MG63 (cell line): ENCODE results near the gene TF. TPM values are rescaled to one million over a fixed set of nuclear protein-coding genes. Genes with fewer than 3 reads are reported as not detected.

ENCODE experiments used
- DNase-seq: peaks from one replicate; pipeline ENCODE4 v3.0.0-alpha.2; 2020
- H3K27me3 ChIP-seq: fragments of 250-450 bp; sonication (Bioruptor Pico); 2 replicates; pipeline ENCODE4 v1.5.1; 2020; ENCODE audit warnings: mild to moderate bottlenecking, moderate library complexity
- H3K36me3 ChIP-seq: fragments of 250-450 bp; sonication (Bioruptor Pico); 2 replicates; pipeline ENCODE4 v1.5.1; 2020; ENCODE audit warnings: mild to moderate bottlenecking, moderate library complexity
- H3K4me3 ChIP-seq: fragments of 250-450 bp; sonication (Bioruptor Pico); 2 replicates; pipeline ENCODE4 v1.5.1; 2020; ENCODE audit warnings: mild to moderate bottlenecking, moderate library complexity
- H3K9me3 ChIP-seq: fragments of 250-450 bp; sonication (Bioruptor Pico); 2 replicates; pipeline ENCODE4 v1.5.1; 2020; ENCODE audit warnings: mild to moderate bottlenecking, moderate library complexity
- total RNA-seq: library from RNA; depleted of rRNA; stranded (reverse); fragments of >200 nt; shearing (Covaris generic); gene quantifications from 2 replicates; pipeline ENCODE4 v1.2.3, GENCODE V29; 2014; ENCODE audit warnings: low replicate concordance

Gene TF
- total RNA-seq, 1 experiment from 2014 or later: not detected

GRCh38 chr3:133820129-133820528, 73.9 kb downstream of the TF start:
- H3K27me3 ChIP-seq: no peaks in the 10 kb centered on the region
- H3K4me3 ChIP-seq: no peak overlapping the region
- no peak for DNase-seq
- no peaks in the 10 kb centered on the region for H3K9me3 ChIP-seq
- peaks cover 82% of the 10 kb centered on the region for H3K36me3 ChIP-seq

- Histone ChIP-seq H3K36me3 (peaks cover 77% of the 10 kb centered on the region), H3K27me3 (no peaks in the 10 kb centered on the region), H3K4me3 (no peak overlapping the region), H3K9me3 (no peaks in the 10 kb centered on the region)
- DNase-seq: no peak
Measured at GRCh38 chr3:133820889-133821675, 74.9 kb downstream of the TF start.

- DNase-seq: peak; percentile 96
- Histone ChIP-seq H3K27me3 (no peaks in the 10 kb centered on the region), H3K36me3 (peaks cover 67% of the 10 kb centered on the region), H3K4me3 (no peak overlapping the region), H3K9me3 (no peaks in the 10 kb centered on the region)
Measured at GRCh38 chr3:133821767-133822638, 75.8 kb downstream of the TF start.

DNA sequence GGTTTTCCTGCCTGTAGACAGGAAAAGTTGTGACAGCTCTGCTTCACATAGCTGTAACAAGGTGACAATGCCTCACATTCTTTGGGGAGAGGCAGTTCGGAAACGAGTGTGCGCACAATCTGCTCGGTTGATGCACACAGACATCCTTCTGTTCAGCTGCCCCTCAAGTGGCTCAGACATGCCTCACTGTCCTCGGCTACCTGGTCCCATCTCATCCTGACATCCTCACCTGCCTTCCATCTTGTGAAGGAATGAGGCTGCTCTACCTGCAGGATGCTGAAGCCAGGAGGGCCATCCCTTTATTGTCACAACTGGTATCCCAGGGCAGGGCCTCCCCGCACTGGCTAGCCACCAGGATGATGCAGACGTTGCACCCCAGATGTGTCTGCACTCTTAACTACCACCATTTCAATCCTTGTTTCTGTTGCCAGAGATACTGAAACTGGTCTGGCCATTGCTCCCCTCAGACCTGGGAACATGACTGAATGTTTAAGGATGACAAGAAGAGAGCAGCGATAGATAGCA, 78.8 kb downstream of the TF start:
- H3K36me3 ChIP-seq: peaks cover 49% of the 10 kb centered on the region
- no peak for DNase-seq
- H3K9me3 ChIP-seq: no peaks in the 10 kb centered on the region
- no peak overlapping the region for H3K4me3 ChIP-seq
- H3K27me3 ChIP-seq: no peaks in the 10 kb centered on the region

- Histone ChIP-seq H3K27me3 (no peaks in the 10 kb centered on the region), H3K4me3 (no peak overlapping the region), H3K36me3 (peaks cover 38% of the 10 kb centered on the region), H3K9me3 (no peaks in the 10 kb centered on the region)
- no peak for DNase-seq
Measured at GRCh38 chr3:133825969-133826727, 80.0 kb downstream of the TF start.

DNA sequence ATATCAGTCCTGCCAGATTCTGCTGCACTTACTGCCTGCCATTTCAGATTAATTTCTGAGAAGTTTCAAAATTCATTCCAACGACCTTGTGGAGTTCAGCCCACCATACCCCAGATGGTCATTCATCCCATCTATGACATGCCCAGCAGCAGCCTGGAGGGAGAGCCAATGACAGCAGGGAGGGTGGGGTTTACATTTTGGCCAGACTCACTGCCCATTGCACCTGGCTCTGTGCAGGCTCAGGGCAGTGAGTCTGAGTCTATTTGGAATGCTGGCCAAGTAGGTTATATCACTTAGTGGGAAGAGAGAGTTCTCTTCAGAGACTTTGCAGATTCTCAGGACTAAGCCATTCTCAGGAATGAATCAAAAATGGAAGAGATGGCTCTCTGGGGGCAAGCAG, 80.9 kb downstream of the TF start:
- Histone ChIP-seq H3K36me3 (peaks cover 31% of the 10 kb centered on the region), H3K9me3 (no peaks in the 10 kb centered on the region), H3K4me3 (no peak overlapping the region), H3K27me3 (no peaks in the 10 kb centered on the region)
- DNase-seq: no peak

DNA sequence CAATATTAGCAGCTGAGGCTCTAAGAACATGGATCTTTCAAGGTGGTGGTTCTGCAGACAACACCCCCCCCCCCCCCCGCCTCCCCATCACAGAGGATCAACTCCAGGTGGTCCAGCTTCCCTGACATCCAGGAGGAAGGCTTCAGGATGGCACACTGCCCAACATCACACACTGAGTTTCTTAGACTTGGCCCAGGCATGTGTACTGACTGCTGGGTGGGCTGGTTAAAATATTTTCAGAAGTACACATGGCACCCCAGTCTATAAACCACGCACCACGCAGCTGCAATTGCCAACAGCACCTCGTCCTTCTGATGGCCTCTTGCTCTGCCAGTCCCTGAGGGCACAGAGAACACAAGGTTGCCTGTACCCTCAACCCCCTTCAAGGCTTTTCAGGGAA, 81.5 kb downstream of the TF start:
- DNase-seq: no peak

DNA sequence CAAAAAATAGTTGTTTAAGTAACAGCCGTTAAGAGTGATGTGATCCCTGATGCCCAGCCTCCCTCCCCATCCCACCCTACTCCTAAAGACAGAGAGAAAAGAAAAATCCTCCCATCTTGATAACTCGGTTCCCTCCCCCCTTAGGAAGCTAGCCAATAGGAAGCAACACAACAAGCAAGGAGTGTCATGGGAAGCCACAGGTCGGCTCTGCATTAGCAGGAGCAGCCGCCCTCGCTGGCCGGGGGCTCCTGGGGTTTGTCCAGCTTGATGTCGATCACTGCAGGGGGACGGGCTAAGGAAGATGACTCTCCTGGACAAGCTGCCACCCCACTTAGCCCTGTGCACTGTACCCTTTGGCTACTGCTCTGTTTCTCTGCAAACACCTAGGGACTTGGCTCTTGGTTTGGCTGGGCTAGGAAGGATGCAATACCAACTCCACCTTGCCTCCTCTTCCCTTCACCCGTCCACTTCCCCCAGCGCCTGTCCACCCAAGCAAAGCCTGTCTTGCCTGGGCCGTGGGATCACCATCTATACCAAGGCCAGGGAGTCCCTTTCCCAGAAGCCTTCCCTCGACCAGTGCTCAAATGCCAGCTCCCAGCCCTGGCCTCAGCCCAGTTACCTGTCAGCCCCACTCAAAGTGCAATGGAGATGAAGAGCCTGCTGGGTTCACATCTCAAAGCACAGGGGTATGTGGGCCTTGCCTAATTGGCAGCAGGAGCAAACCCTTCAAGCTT, 82.5 kb downstream of the TF start:
- Histone ChIP-seq H3K27me3 (no peaks in the 10 kb centered on the region), H3K4me3 (no peak overlapping the region), H3K9me3 (no peaks in the 10 kb centered on the region), H3K36me3 (peaks cover 15% of the 10 kb centered on the region)
- DNase-seq: no peak

More for the DNA sequence above, 81.5 kb downstream of the TF start:
- Histone ChIP-seq H3K27me3 (no peaks in the 10 kb centered on the region), H3K9me3 (no peaks in the 10 kb centered on the region), H3K4me3 (no peak overlapping the region), H3K36me3 (peaks cover 26% of the 10 kb centered on the region)

DNA sequence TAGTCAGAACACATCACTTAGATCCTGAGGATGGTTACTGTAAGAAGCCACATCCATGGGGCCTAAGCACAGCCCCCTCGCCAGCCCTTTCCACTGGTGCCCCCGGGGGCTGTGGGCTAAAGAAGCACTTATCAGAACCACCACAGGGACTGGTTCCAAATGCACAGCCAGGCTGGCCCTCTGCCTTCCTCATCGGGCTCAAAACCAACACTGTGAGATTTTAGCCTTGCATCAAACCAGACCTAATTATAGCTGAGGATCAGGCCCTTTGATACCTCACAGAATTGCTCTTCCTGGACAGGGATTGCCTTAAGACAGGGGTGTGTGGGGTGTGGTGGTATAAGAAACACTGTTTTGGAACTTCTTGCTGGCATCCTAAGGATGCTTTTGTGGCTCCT, 83.1 kb downstream of the TF start:
- Histone ChIP-seq H3K27me3 (no peaks in the 10 kb centered on the region), H3K36me3 (peaks cover 10% of the 10 kb centered on the region), H3K4me3 (no peak overlapping the region), H3K9me3 (no peaks in the 10 kb centered on the region)
- no peak for DNase-seq

DNA sequence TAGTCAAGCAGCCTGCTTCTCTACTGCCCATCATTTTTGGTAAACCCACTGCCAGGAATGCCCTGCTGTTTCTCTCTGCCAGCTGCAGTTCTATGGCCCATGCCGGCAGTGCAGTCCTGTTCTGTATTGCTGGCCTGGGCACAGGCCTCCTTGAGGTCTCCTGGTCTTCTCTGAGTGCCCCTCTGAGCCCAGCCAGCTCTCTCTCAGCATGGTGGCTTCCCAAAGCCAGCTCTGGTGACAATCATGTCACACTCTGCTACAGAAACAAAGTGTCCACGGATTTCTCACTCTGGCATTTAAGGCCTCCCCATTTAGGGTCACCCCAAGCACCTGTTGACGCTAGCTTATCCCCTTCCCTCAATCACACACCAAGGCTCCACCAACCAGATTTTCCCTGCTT, 83.9 kb downstream of the TF start:
- Histone ChIP-seq H3K4me3 (no peak overlapping the region), H3K36me3 (peaks cover 4% of the 10 kb centered on the region), H3K27me3 (no peaks in the 10 kb centered on the region), H3K9me3 (no peaks in the 10 kb centered on the region)
- DNase-seq: no peak

GRCh38 chr3:133831966-133832801, 86.0 kb downstream of the TF start:
- Histone ChIP-seq H3K4me3 (no peak overlapping the region), H3K27me3 (no peaks in the 10 kb centered on the region), H3K9me3 (no peaks in the 10 kb centered on the region), H3K36me3 (no peaks in the 10 kb centered on the region)
- DNase-seq: no peak

DNA sequence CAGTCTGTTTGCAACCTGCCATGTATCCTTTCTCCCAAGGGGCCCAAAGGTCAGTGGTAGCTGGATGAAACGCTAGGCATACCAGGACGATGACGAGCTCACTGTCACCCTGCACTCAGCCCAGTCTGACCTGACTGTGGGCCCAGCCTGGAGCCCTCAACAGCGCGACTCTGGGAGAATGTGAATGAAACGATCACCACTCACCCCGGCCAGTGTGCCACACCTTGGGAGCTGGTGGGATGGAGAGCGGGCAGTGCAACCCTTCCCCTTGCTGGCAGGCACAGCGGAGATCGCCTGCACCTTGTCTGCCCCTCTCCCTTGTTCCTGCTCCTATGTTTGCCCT, 86.6 kb downstream of the TF start:
- no peaks in the 10 kb centered on the region for H3K27me3 ChIP-seq
- no peaks in the 10 kb centered on the region for H3K9me3 ChIP-seq
- no peak overlapping the region for H3K4me3 ChIP-seq
- no peak for DNase-seq
- no peaks in the 10 kb centered on the region for H3K36me3 ChIP-seq

DNA sequence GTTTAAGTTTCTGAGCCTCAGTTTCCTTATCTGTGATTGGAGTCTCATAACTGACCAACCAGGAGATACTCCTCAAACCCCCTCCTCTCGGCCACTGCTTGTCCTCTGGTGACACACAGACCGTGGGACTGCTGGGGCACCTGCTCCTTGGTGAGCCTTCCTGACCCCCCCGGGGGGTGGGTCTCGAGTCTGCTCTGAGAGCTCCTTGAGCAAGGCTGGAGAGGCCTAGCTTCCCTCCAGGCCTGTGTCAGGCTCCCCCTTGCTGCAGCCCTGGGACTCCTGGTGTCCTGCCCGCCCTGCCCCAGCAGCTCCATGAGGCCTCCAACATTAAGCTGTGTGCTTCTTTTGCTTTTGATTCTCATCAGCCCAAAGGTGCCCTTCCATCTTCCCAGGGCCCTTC, 87.1 kb downstream of the TF start:
- Histone ChIP-seq H3K27me3 (no peaks in the 10 kb centered on the region), H3K9me3 (no peaks in the 10 kb centered on the region), H3K4me3 (no peak overlapping the region), H3K36me3 (no peaks in the 10 kb centered on the region)
- no peak for DNase-seq

GRCh38 chr3:133833880-133834620, 87.9 kb downstream of the TF start:
- no peaks in the 10 kb centered on the region for H3K9me3 ChIP-seq
- H3K36me3 ChIP-seq: no peaks in the 10 kb centered on the region
- no peaks in the 10 kb centered on the region for H3K27me3 ChIP-seq
- DNase-seq: no peak
- no peak overlapping the region for H3K4me3 ChIP-seq
